ENCODE data around the gene CASZ1. TPM values are rescaled to one million over a fixed set of nuclear protein-coding genes. Genes with fewer than 3 reads are reported as not detected.

Gene CASZ1
- total RNA-seq, 1 experiment from 2014 or later = 2.2 TPM

GRCh38 chr1:10800778-10801177 is 4.3 kb upstream of the CASZ1 start:
- in situ Hi-C loops (cut with HindIII; ENCODE audit: low sequenced_read_pairs) = no loop called here
- DNase-seq (ENCODE audit: low spot score) = no peak

DNA sequence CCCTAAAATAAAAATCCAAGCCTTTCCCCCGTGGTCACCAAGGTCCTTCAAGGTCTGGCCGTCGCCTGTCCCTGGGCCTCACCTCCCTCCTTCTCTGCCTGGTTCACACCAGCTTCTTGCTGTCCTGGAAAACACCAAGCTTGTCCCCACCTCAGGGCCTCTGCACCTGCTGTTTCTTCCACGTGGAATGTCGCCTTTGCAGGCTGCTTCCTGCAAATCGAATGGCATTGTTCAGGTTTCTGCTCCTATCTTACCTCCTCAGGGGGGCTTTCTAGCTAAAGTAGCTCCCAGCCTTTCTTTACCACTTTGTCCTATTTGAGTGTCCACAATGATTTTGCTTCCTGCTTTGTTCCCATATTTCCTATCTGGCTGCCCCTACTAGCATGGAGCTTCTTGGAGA is 3.3 kb upstream of the CASZ1 start:
- no peak for DNase-seq (ENCODE audit: low spot score)
- in situ Hi-C loops (cut with HindIII; ENCODE audit: low sequenced_read_pairs) = no loop called here

DNA sequence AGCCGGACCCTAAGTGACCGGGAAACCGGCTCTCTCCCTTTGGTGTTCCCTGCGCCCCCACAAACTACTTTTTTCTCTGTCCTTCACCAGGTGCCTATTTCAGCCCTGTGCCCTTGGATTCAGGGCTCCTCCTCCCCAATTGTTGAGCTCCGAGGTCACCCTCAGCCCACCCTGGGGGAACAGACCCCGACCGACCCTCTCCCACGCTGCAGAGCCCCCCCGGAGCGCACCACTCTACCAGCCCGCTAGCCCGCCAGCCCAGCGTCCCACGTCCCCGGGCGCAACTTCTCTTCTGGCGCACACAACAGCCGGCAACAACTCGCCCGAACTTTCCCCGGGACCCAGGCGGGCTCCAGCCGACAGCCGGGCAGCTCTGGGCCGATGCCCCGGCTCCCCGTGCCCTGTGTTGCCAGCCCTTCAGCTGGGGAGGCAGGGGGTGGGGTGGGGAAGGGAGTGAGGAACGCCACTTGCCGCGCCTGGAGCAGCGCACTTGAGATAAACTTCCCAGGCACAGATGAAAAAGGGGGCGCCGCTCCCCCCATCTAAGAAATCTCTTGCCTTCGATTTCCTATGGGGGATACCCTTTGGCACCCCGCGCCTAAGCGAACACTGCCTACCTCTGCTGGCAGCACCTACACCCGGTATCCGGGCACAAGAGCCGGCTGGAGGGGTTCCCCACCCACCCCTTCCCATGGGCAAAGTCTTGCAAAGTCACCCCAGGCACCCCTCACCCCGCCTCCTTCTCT is 997 bp downstream of the CASZ1 start:
- no peak for DNase-seq (ENCODE audit: low spot score)
- in situ Hi-C loops (cut with HindIII; ENCODE audit: low sequenced_read_pairs) = no loop called here

DNA sequence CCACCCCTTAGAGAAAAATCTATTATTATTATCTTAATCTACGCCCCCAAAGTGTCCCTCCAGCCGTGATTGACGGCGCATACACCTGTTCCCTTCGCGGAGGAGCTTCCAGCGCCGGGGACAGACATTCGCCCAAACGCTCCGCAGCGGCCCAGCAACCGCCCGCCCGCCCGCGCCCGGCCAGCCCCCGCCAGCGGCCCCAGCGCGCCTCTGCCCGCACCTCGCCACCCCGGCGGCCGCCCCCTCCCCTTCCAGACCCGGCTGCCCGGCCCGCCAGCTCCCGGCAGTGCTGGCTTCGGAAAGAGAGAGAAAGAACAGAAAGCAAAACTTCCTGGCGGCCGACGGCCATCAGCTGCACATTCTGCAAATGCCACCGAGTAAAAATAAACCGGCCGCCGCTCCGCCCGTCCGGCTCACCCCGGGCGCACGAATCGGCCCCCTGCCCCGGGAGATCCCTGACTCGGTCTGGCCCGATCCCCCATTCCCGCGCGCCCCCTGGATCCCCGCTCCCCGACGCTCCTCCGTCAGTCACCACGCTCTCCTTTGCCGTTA is 1.6 kb downstream of the CASZ1 start:
- DNase-seq (ENCODE audit: low spot score) = no peak
- in situ Hi-C loops (cut with HindIII; ENCODE audit: low sequenced_read_pairs) = no loop called here

DNA sequence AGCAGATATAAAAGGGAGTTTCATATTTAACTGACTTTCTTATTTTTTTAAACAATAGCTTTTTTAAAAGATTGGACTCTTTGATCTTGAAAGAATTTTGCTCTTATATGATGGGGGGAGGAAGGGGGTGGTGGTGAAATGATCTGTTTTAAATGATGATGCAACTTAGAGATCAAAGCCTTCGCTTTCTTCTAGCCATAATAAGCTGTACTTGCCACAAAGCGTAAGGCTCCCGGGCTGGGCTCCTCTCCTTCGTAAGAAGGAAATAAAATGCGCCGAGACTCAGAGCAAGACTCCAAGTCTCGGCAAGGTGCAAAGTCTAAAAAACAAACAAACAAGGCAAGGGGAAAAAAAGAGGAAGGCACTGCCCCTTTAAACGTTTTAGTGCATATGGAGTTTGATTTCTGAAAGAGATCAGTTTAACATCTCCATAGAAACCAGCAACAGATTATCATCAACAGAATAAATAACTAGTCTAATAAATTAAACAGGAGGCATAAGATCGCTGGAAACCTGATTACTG is 3.3 kb downstream of the CASZ1 start:
- peak; percentile 6 for DNase-seq (ENCODE audit: low spot score)
- in situ Hi-C loops (cut with HindIII; ENCODE audit: low sequenced_read_pairs) = no loop called here

DNA sequence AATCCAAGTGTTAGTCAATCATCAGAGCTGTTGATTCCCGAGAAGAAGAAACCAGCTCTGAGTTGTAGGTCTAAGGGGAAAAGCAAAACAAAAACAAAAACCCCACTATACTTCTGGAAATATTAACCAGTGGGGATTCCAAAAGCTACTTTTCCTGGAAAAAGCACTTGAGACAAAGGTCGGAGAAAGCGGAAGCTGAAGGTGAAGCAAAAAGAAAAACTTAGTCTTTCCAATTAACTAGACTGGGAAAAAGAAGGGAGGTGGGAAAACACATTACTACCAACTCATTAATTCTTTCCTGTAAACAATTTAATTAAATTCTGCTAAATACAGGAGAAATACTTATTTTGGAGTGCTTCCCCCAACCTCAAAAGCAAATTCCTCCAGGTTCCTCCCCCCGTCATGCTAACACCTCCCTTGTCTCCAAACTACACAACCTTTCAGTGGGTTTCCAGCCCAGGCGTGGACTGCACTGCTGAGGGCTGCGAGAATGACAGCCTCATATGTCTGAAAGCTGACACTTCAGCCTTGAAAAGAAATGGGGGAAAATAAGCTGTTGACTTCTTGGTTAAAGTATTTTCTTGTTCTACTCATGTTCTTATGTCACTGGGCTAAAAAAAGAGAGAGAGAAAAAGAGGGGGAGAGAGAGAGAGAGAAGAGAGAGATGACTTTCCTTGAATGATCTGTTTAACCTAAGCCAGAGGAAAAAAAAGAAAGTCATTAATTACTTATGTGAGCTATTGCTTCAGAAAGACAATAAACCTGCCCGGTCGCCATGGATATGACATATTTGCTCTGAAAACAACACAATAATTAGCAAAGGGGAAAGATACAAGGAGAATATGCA is 5.1 kb downstream of the CASZ1 start:
- no peak for DNase-seq (ENCODE audit: low spot score)
- in situ Hi-C loops (cut with HindIII; ENCODE audit: low sequenced_read_pairs) = no loop called here

- in situ Hi-C loops (cut with HindIII; ENCODE audit: low sequenced_read_pairs) = no loop called here
- DNase-seq (ENCODE audit: low spot score) = no peak
Observed at GRCh38 chr1:10789803-10790702, 6.4 kb downstream of the CASZ1 start.

- DNase-seq (ENCODE audit: low spot score) = no peak
- in situ Hi-C loops (cut with HindIII; ENCODE audit: low sequenced_read_pairs) = no loop called here
Observed at GRCh38 chr1:10789047-10789791, 7.2 kb downstream of the CASZ1 start.

DNA sequence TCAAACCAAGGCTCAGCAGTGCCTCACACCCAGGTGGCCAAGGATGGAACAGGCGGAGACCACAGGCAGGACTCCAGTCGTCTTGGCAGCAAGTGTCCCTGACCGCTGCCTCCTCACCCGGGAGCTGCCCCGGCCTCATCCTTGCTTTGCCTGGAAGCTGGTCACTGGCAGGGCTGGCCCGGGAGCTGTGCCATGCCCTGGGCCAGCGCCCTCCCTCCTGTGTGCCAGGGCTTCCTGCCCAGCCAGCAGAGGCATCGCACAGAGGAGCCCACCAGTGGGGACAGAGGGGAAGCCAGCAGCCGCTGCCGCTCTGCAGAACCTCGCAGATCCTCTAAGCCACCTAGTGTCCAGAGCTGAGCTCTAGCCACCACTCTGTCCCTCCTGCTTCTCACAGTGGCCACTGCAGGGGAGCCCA is 7.8 kb downstream of the CASZ1 start:
- in situ Hi-C loops (cut with HindIII; ENCODE audit: low sequenced_read_pairs) = no loop called here
- DNase-seq (ENCODE audit: low spot score) = peak; percentile 44

GRCh38 chr1:10787286-10787685 is 9.2 kb downstream of the CASZ1 start:
- no peak for DNase-seq (ENCODE audit: low spot score)

DNA sequence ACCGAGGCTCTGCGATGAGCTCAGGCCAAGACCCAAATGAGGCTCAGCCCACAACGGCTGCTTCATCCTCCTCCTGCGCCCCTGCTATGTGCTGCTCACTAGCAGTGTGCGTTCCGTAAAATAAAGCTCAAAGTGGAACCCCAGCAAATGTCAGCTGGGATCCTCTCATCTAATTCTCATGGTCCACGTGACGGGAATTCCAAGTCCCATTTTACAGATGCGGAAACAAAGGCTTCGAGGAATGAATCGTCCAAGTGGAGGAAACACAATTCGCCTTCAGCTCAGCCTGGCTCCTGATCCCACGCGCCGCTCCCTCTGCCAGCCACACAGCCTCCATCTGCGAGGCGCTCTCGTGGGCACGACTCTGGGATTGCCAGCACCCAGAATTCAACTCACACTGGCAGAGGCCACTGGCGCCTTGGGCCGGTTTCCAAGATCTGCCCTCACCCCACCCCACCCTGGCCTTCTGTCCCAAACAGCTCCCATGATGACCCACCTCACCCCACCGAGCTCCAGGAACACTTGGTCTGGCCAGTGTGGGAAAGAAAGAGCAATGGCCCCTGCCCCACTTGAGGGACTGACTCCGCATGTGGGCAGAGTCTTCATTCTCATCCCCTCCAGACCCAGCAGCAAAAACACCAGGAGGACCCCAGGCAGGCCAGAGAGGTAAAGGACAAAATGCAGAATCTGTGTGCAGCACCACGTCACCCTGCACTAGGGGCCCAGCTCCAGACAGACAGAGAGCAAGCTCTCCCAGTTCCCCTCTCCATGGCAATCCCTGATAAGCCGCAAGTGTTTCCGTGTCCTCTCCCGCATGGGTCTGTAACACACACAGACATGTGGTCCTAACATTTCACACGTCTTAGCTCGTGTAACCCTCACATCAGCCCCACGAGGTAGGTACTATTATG is 10.5 kb downstream of the CASZ1 start:
- in situ Hi-C loops (cut with HindIII; ENCODE audit: low sequenced_read_pairs) = no loop called here
- no peak for DNase-seq (ENCODE audit: low spot score)

More at GRCh38 chr1:10787286-10787685, 9.2 kb downstream of the CASZ1 start:
- in situ Hi-C loops (cut with HindIII; ENCODE audit: low sequenced_read_pairs) = no loop called here

- no peak for DNase-seq (ENCODE audit: low spot score)
- in situ Hi-C loops (cut with HindIII; ENCODE audit: low sequenced_read_pairs) = no loop called here
Observed at GRCh38 chr1:10784998-10785727, 11.3 kb downstream of the CASZ1 start.

- in situ Hi-C loops (cut with HindIII; ENCODE audit: low sequenced_read_pairs) = no loop called here
- DNase-seq (ENCODE audit: low spot score) = peak; percentile 12
Observed at GRCh38 chr1:10782491-10783244, 13.8 kb downstream of the CASZ1 start.

GRCh38 chr1:10781137-10781536 is 15.3 kb downstream of the CASZ1 start:
- DNase-seq (ENCODE audit: low spot score) = no peak
- in situ Hi-C loops (cut with HindIII; ENCODE audit: low sequenced_read_pairs) = no loop called here

DNA sequence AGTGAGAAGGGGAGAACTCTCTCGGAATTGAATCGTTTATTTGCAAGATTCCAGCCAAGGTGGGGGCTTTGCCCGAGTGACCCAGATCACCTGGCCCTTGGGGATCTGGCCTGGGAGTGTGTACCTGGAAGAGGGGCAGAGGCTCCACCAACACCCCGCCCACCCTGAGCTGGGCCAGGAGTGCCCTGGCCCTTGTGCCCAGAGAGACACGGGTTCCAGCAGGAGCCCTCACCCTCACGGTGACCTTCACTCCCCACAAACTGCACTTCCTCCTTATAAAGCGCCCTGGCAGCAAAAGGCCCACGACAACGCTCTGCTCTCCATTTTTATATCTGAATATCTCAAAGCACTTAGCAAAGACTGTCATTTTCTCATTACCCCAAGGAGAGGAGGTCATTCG is 16.6 kb downstream of the CASZ1 start:
- no peak for DNase-seq (ENCODE audit: low spot score)
- in situ Hi-C loops (cut with HindIII; ENCODE audit: low sequenced_read_pairs) = no loop called here

DNA sequence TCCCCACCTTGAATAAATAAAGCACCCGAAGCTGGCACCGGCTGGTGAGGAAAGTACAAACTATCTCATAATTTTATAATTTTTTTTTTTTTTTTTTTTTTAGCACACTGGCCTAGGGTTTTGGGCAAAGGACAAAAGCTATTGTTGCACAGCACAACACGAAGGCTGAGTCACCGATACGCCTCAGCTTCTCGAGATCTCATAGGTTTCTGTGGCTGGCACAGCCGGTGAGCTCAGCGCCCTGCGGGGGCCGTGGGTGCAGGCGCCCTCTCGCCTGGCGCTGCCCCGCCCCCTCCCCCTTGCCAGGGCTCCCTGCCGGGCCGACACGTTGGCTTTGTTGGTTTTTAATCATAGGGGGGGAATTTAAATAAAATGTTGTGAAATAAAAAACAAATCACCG is 17.2 kb downstream of the CASZ1 start:
- in situ Hi-C loops (cut with HindIII; ENCODE audit: low sequenced_read_pairs) = no loop called here

More for the DNA sequence above, 17.2 kb downstream of the CASZ1 start:
- no peak for DNase-seq (ENCODE audit: low spot score)
